ENCODE data around the gene PRADC1. TPM values are rescaled to one million over a fixed set of nuclear protein-coding genes. Genes with fewer than 3 reads are reported as not detected.
"Not testable (repeated sequence)": the region's sequence is repeated elsewhere in the genome, so short reads cannot be mapped to it uniquely, and the experiment has no call there.

Gene PRADC1
- total and polyA plus RNA-seq, 4 donors, result 12.4 to 54.8 (median 20.9) TPM

DNA sequence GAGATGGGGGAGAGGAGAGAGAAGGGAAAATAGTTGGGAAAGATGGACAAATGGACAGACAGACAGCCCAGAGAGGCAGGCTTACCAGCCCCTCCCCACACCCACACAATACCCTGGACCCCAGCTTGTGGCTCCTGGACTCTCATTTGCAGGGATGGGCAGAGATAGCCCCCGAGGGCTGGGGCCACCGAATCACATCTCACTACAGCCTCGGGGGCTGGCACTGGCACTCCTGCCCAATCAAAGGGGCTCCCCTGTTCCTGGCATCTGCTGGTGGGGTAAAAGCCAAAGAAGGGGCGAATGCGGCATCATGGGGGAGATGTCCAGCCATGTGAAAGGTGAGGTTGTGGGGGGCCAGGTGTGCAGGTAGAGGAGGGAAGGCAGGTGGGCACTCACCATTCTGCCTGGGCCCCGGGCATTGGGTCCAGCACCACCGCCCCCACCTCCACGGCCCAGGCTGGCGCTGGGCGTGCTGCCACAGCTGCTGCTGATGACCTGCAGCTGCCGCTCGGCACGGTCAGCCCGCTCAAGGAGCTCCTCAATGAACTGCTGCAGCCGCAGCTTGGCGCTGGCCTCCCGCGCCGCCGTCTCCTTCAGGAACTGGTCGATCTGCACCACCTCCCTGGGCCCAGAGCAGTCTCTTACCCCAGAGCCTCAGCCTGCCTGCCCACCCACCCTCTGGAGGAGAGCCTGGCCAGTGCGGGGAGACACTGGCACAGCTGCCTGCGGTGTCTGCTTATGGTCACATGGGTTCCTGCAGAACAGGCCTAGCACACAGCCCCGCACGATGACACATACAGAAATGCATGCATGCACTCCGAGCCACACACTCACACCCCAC lies 33.2 kb upstream of the PRADC1 start:
- Histone ChIP-seq H3K36me3 (ENCODE audit: control insufficient read depth in 1 of 2, insufficient read depth in 2 of 2, low read length in 1 of 2) (no peaks in the 10 kb centered on the region), H3K4me1 (ENCODE audit: control insufficient read depth in 1 of 2, insufficient read depth in 2 of 2, low read length in 2 of 2) (no peaks in the 10 kb centered on the region), H3K27ac (ENCODE audit: low read depth in 1 of 2, low read length in 2 of 2) (no peak overlapping the region), H3K27me3 (ENCODE audit: control insufficient read depth in 1 of 2, insufficient read depth in 2 of 2, low read length in 1 of 2) (peaks cover 0 to 1% of the 10 kb centered on the region in 2 donors), H3K4me3 (ENCODE audit: low read length in 2 of 2) (no peak overlapping the region), H3K9me3 (ENCODE audit: control insufficient read depth, low read length) (no peaks in the 10 kb centered on the region)
- WGBS, 2 donors, result 81 to 84% methylated on average over 26 of the region's 26 CpGs
- DNase-seq (no peak), ATAC-seq (ENCODE audit: low FRiP score) (no peak)
- intact Hi-C loops (cut with DNase I), result no loop called here

DNA sequence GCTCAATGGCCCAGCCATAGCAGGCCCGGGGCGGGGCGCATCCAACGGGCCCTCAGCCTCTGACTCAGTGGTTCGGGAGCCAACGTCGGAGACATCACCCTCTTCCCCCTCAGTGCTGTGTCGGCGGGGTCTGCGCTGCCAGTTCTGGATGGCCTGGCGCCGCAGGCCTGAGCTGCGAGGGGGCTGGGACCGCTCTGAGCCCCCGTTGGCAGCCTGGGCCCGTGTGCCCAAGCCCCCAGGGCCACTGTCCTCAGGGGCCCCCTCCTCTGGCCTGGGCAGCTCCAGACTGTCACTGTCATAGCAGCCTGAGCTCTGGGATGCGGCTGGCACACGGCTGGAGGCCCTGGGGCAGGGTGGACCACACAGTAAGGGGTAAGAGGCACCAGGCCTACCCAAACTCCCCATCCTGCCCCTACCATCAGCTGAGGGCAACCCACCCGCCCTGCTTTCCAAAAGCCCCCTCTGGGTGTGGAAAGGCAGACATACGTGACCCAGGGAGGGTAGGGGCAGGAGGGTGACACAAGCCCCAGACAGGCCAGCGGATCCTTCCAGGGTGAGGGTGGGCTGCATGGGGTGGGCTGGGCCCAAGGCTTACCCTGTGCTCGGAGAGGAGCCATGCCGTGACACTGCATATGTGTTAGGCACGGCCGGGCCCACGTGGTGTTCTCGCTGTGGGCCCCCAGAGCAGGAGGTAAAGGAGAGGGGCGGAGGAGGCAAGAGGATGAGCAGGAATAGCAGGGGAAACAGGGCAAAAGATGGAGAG lies 32.4 kb upstream of the PRADC1 start:
- peak; percentile 8 for ATAC-seq (ENCODE audit: low FRiP score)

DNA sequence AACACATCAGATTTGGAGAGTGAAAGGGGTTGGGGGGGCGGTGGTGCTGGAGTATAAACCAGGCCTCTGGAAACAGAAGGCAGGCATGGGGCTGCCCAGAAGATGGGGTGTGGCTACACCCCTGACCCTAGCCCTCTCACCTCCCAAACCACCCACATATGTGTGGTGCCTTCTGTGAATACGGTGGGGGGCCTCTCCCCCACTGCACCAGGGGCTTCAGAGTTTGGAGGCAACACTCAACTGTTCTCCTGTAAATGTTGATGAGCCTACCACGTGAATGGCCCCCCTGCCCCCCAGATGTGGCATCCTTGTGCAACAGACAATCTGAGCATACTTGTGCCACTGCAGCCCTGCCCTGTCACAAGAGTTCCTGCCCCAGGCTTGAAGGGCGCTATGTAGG lies 31.7 kb upstream of the PRADC1 start:
- H3K4me1 ChIP-seq (ENCODE audit: control insufficient read depth in 1 of 2, insufficient read depth in 2 of 2, low read length in 2 of 2), result no peaks in the 10 kb centered on the region
- no peak overlapping the region for H3K4me3 ChIP-seq (ENCODE audit: low read length in 2 of 2)
- DNase-seq, result no peak
- intact Hi-C loops (cut with DNase I), result no loop called here
- H3K36me3 ChIP-seq (ENCODE audit: control insufficient read depth in 1 of 2, insufficient read depth in 2 of 2, low read length in 1 of 2), result no peaks in the 10 kb centered on the region
- 80 to 86% methylated on average over 4 of the region's 4 CpGs for WGBS, 2 donors
- no peaks in the 10 kb centered on the region for H3K9me3 ChIP-seq (ENCODE audit: control insufficient read depth, low read length)
- ATAC-seq (ENCODE audit: low FRiP score), result no peak
- H3K27ac ChIP-seq (ENCODE audit: low read depth in 1 of 2, low read length in 2 of 2), result no peak overlapping the region
- H3K27me3 ChIP-seq (ENCODE audit: control insufficient read depth in 1 of 2, insufficient read depth in 2 of 2, low read length in 1 of 2), result peaks cover 0 to 1% of the 10 kb centered on the region in 2 donors

More for the DNA sequence above, 32.4 kb upstream of the PRADC1 start:
- Histone ChIP-seq H3K27ac (ENCODE audit: low read depth in 1 of 2, low read length in 2 of 2) (no peak overlapping the region), H3K4me3 (ENCODE audit: low read length in 2 of 2) (no peak overlapping the region), H3K27me3 (ENCODE audit: control insufficient read depth in 1 of 2, insufficient read depth in 2 of 2, low read length in 1 of 2) (peaks cover 0 to 1% of the 10 kb centered on the region in 2 donors), H3K9me3 (ENCODE audit: control insufficient read depth, low read length) (no peaks in the 10 kb centered on the region), H3K36me3 (ENCODE audit: control insufficient read depth in 1 of 2, insufficient read depth in 2 of 2, low read length in 1 of 2) (no peaks in the 10 kb centered on the region), H3K4me1 (ENCODE audit: control insufficient read depth in 1 of 2, insufficient read depth in 2 of 2, low read length in 2 of 2) (no peaks in the 10 kb centered on the region)
- DNase-seq, result no peak
- WGBS, 2 donors, result 90 to 94% methylated on average over 23 to 28 of the region's 28 CpGs
- intact Hi-C loops (cut with DNase I), result no loop called here

DNA sequence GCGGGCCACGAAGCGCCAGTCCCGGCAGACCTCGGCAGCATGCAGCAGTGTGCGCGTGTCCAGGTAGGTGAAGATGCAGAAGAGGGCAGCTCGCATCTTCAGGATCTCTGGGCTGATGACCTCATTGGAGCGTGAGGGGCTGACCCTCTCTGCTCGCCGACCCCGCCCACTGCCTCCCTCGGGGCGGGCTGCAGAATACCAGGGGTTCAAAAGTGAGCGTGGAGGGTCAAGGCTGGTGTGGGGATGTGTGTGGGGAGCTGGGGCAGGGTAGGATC lies 31.2 kb upstream of the PRADC1 start:
- H3K27me3 ChIP-seq (ENCODE audit: control insufficient read depth in 1 of 2, insufficient read depth in 2 of 2, low read length in 1 of 2), result peaks cover 0 to under 1% of the 10 kb centered on the region in 2 donors
- intact Hi-C loops (cut with DNase I), result no loop called here
- ATAC-seq (ENCODE audit: low FRiP score), result no peak
- H3K36me3 ChIP-seq (ENCODE audit: control insufficient read depth in 1 of 2, insufficient read depth in 2 of 2, low read length in 1 of 2), result no peaks in the 10 kb centered on the region
- no peak for DNase-seq
- no peak overlapping the region for H3K27ac ChIP-seq (ENCODE audit: low read depth in 1 of 2, low read length in 2 of 2)
- 88 to 89% methylated on average over 15 of the region's 15 CpGs for WGBS, 2 donors
- no peaks in the 10 kb centered on the region for H3K4me1 ChIP-seq (ENCODE audit: control insufficient read depth in 1 of 2, insufficient read depth in 2 of 2, low read length in 2 of 2)
- no peaks in the 10 kb centered on the region for H3K9me3 ChIP-seq (ENCODE audit: control insufficient read depth, low read length)
- H3K4me3 ChIP-seq (ENCODE audit: low read length in 2 of 2), result no peak overlapping the region

DNA sequence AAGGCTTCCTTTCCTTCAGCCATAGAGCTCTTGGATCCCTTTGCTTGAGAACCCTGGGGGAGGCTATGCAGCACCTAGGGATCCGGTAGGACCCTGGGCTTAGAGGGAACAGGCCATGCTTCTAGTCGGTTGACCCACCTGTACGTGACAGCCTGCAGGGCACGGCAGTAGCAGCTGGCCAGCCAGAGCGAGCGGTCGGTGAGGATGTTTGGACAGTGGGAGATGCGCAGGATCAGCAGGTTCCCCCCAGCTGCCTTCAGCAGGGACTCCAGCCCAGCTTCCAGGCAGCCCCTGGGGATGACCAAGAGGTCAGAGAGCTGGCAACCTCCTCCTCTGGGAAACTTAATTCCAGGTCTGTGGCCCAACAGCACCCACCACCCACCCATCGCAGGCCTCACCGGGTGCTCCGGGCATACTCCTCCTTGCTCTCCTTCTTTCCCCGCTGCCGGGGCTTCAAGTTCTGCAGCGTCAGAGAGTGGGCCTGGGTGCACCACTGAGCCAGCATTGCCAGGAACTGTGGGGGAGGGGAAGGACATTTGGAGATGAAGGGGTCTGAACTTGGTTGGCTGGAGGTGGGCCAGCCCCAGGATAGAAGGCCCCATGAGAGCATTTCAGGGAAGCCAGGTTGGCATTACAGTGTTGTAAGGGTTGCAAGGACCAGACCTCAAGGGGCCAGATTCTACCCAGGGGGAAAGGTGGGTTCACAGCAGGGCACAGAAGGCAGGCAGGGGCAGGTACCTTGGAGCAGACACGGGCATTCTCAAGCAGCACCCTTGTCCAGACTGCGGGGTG lies 30.7 kb upstream of the PRADC1 start:
- Histone ChIP-seq H3K9me3 (ENCODE audit: control insufficient read depth, low read length) (no peaks in the 10 kb centered on the region), H3K36me3 (ENCODE audit: control insufficient read depth in 1 of 2, insufficient read depth in 2 of 2, low read length in 1 of 2) (no peaks in the 10 kb centered on the region), H3K4me1 (ENCODE audit: control insufficient read depth in 1 of 2, insufficient read depth in 2 of 2, low read length in 2 of 2) (no peaks in the 10 kb centered on the region), H3K27me3 (ENCODE audit: control insufficient read depth in 1 of 2, insufficient read depth in 2 of 2, low read length in 1 of 2) (no peaks in the 10 kb centered on the region), H3K27ac (ENCODE audit: low read depth in 1 of 2, low read length in 2 of 2) (no peak overlapping the region), H3K4me3 (ENCODE audit: low read length in 2 of 2) (no peak overlapping the region)
- no peak for DNase-seq
- intact Hi-C loops (cut with DNase I), result no loop called here
- ATAC-seq (ENCODE audit: low FRiP score), result no peak
- 92 to 93% methylated on average over 16 of the region's 16 CpGs for WGBS, 2 donors

DNA sequence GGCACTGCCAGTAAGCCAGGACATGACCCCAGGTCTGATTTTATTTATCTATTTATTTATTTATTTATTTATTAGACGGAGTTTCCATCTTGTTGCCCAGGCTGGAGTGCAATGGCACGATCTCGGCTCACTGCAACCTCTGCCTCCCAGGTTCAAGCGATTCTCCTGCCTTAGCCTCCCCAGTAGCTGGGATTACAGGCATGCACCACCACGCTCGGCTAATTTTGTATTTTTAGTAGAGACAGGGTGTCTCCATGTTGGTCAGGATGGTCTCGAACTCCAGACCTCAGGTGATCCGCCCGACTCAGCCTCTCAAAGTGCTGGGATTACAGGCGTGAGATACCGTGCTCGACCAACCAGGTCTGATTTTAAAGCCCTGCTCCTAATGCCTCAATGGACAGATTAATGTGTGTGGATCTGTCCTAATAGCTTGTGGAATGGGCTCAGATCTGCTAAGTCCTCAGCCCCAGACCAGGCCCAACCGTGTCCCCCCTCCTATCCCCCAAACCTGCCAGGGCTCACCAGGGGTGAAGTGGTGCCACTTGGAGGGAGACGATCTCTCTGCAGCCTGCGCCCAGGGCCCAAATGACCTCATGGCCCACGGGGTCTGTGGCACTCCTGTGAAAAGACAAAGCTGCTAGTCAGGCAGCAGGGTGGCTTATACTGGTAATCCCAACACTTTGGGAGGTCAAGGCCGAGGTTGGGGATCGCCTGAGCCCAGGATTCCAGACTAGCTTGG lies 29.8 kb upstream of the PRADC1 start:
- H3K36me3 ChIP-seq (ENCODE audit: control insufficient read depth in 1 of 2, insufficient read depth in 2 of 2, low read length in 1 of 2); ATAC-seq (ENCODE audit: low FRiP score); DNase-seq; H3K9me3 ChIP-seq (ENCODE audit: control insufficient read depth, low read length); H3K27me3 ChIP-seq (ENCODE audit: control insufficient read depth in 1 of 2, insufficient read depth in 2 of 2, low read length in 1 of 2); H3K27ac ChIP-seq (ENCODE audit: low read depth in 1 of 2, low read length in 2 of 2); intact Hi-C loops (cut with DNase I); H3K4me1 ChIP-seq (ENCODE audit: control insufficient read depth in 1 of 2, insufficient read depth in 2 of 2, low read length in 2 of 2); H3K4me3 ChIP-seq (ENCODE audit: low read length in 2 of 2): not testable (repeated sequence)
- WGBS, 2 donors, result 91 to 94% methylated on average over 18 of the region's 18 CpGs

DNA sequence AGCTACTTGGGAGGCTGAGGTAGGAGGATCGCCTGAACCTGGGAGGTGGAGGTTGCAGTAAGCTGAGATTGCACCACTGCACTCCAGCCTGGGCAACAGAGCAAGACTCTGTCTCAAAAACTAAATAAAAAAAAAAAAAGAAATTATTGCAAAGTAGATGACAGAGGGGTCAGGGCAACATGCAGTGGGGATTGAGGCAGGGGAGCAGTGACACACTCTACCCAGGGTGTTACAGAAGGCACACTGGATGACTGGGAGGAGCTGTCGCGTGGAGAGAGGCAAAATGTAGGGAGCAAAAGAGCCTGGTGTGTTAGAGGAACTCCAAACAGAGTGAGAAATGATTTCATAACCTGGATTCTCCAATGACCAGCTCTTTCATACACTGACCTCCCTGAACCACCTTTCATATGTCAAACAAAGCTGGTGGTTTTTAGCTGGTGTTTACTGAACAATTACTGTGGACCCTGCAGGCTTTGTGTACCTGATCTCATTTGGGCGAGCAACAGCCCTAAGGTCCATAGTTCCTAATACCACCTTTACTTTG lies 29.1 kb upstream of the PRADC1 start:
- Histone ChIP-seq H3K4me1 (ENCODE audit: control insufficient read depth in 1 of 2, insufficient read depth in 2 of 2, low read length in 2 of 2) (no peaks in the 10 kb centered on the region), H3K27me3 (ENCODE audit: control insufficient read depth in 1 of 2, insufficient read depth in 2 of 2, low read length in 1 of 2) (no peaks in the 10 kb centered on the region), H3K4me3 (ENCODE audit: low read length in 2 of 2) (no peak overlapping the region), H3K27ac (ENCODE audit: low read depth in 1 of 2, low read length in 2 of 2) (no peak overlapping the region), H3K36me3 (ENCODE audit: control insufficient read depth in 1 of 2, insufficient read depth in 2 of 2, low read length in 1 of 2) (no peaks in the 10 kb centered on the region), H3K9me3 (ENCODE audit: control insufficient read depth, low read length) (no peaks in the 10 kb centered on the region)
- WGBS, 2 donors, result 83 to 85% methylated on average over 4 of the region's 4 CpGs
- no peak for ATAC-seq (ENCODE audit: low FRiP score)
- no peak for DNase-seq
- intact Hi-C loops (cut with DNase I), result no loop called here

DNA sequence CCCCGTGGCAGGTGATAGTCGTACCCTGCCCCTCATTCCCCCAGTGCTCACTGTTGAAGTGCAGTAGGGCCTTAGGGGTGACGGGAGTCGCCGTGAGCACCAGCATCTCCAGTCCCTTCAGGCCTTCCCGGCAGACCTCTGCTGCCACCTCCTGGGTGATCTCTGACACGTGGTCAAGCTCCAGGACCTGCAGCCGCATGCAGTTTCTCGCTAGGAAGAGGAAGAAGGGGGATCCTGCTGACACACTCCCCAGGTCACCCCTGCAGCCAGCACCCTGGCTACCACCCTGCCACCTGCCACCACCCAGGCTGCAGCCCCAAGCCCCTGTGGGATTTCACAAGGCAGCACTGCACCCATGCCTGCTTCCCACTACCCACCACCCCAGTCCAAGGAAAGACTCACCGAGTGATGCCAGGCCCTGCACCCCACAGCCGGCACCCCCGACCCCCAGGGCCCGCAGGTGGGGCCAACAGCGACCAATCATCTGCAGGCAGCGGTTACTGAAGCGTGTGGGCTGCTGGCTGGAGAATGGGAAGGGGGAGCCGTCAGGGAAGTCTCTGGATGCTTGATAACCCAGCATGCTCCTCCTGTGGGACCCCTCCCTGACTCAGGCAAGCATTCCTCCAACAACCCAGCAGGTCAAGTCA lies 27.4 kb upstream of the PRADC1 start:
- H3K4me1 ChIP-seq (ENCODE audit: control insufficient read depth in 1 of 2, insufficient read depth in 2 of 2, low read length in 2 of 2), result no peaks in the 10 kb centered on the region
- H3K27me3 ChIP-seq (ENCODE audit: control insufficient read depth in 1 of 2, insufficient read depth in 2 of 2, low read length in 1 of 2), result no peaks in the 10 kb centered on the region
- 13 to 18% methylated on average over 17 of the region's 17 CpGs for WGBS, 2 donors
- intact Hi-C loops (cut with DNase I), result no loop called here
- no peak overlapping the region for H3K27ac ChIP-seq (ENCODE audit: low read depth in 1 of 2, low read length in 2 of 2)
- H3K4me3 ChIP-seq (ENCODE audit: low read length in 2 of 2), result no peak overlapping the region
- ATAC-seq (ENCODE audit: low FRiP score) (no peak), DNase-seq (no peak)
- H3K36me3 ChIP-seq (ENCODE audit: control insufficient read depth in 1 of 2, insufficient read depth in 2 of 2, low read length in 1 of 2), result no peaks in the 10 kb centered on the region
- H3K9me3 ChIP-seq (ENCODE audit: control insufficient read depth, low read length), result no peaks in the 10 kb centered on the region

All from aorta (tissue), 5 donors.